GM23338 (cell line): ENCODE measurements around the gene PDSS2.
A peak's percentile ranks its signal among the peaks of the same experiment; 100 is the strongest.

Experiments used
- CREB1 ChIP-seq: fragments of 250-450 bp; sonication (Bioruptor Pico); IDR thresholded peaks from 2 replicates; pipeline ENCODE4 v1.5.0; 2020; ENCODE audit warnings: low read depth, mild to moderate bottlenecking, moderate library complexity
- CTCF ChIP-seq, 2 experiments: fragments of 200-600 bp in 1 of 2; sonication (generic) in 1 of 2; conservative IDR thresholded peaks; 2 replicates each; pipeline versions ENCODE4 v1.5.1 to v1.6.1; 2016 to 2017; ENCODE audit warnings: antibody characterized with exemption in 2 of 2, low read depth in 2 of 2, mild to moderate bottlenecking in 2 of 2, moderate library complexity in 1 of 2
- EZH2 ChIP-seq: fragments of 200-600 bp; sonication (generic); IDR thresholded peaks from one replicate; pipeline ENCODE4 v1.8.0; 2017; ENCODE audit warnings: antibody characterized with exemption, mild to moderate bottlenecking, low read depth; ENCODE audit not compliant: unreplicated experiment
- EZH2phosphoT487 ChIP-seq: fragments of 200-600 bp; sonication (generic); IDR thresholded peaks from one replicate; pipeline ENCODE4 v1.8.1; 2018; ENCODE audit warnings: antibody characterized with exemption; ENCODE audit not compliant: unreplicated experiment
- NANOG ChIP-seq: IDR thresholded peaks from 2 replicates; pipeline ENCODE4 v1.6.1; 2016; ENCODE audit warnings: antibody characterized with exemption, borderline replicate concordance
- POLR2AphosphoS5 ChIP-seq: IDR thresholded peaks from 2 replicates; pipeline ENCODE4 v1.6.1; 2016; ENCODE audit warnings: antibody characterized with exemption, low read depth
- STAT1 ChIP-seq: IDR thresholded peaks from one replicate; pipeline ENCODE4 v1.6.1; 2016; ENCODE audit warnings: antibody characterized with exemption; ENCODE audit not compliant: unreplicated experiment
- TF ChIP-seq, protein P1 (sequence below): IDR thresholded peaks from 2 replicates; pipeline ENCODE4 v1.6.1; 2016; ENCODE audit warnings: antibody characterized with exemption

- no peak for TF ChIP-seq CTCF (conservative IDR thresholded peaks at IDR 0.05; ENCODE audit: low read depth in 2 of 2)
- TF ChIP-seq, protein P1, sequence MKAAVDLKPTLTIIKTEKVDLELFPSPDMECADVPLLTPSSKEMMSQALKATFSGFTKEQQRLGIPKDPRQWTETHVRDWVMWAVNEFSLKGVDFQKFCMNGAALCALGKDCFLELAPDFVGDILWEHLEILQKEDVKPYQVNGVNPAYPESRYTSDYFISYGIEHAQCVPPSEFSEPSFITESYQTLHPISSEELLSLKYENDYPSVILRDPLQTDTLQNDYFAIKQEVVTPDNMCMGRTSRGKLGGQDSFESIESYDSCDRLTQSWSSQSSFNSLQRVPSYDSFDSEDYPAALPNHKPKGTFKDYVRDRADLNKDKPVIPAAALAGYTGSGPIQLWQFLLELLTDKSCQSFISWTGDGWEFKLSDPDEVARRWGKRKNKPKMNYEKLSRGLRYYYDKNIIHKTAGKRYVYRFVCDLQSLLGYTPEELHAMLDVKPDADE = no peak
- TF ChIP-seq EZH2 = no peak
- no peak for TF ChIP-seq EZH2phosphoT487
- TF ChIP-seq POLR2AphosphoS5 = no peak
- no peak for TF ChIP-seq STAT1
- TF ChIP-seq NANOG = peak; percentile 87
- TF ChIP-seq CREB1 (CRISPR knock-in tag) = no peak
Observed at GRCh38 chr6:107116931-107117330, 342.4 kb downstream of the PDSS2 start.
